GM23248 (cell line): Measurements from ENCODE around the gene ITK. TPM values are rescaled to one million over a fixed set of nuclear protein-coding genes. Genes with fewer than 3 reads are reported as not detected.

Source experiments
- DNase-seq: peaks from one replicate; pipeline ENCODE4 v3.0.0-alpha.2; 2015
- H2AFZ ChIP-seq: fragments of 200-600 bp; sonication (generic); 2 replicates; pipeline ENCODE4 v1.6.1; 2016; ENCODE audit warnings: antibody characterized with exemption
- H3F3A ChIP-seq: fragments of 200-600 bp; sonication (generic); 2 replicates; pipeline ENCODE4 v1.6.1; 2016; ENCODE audit warnings: mild to moderate bottlenecking, antibody characterized with exemption, mixed run types; ENCODE audit not compliant: insufficient read depth
- H3K27ac ChIP-seq: fragments of 200-600 bp; sonication (generic); 2 replicates; pipeline ENCODE4 v1.5.1; 2016; ENCODE audit warnings: mild to moderate bottlenecking
- H3K27me3 ChIP-seq: fragments of 200-600 bp; sonication (generic); replicated peaks from 2 replicates; pipeline ENCODE4 v1.6.1; 2016; ENCODE audit warnings: mild to moderate bottlenecking; ENCODE audit not compliant: insufficient read depth
- H3K36me3 ChIP-seq: fragments of 200-600 bp; sonication (generic); 2 replicates; pipeline ENCODE4 v1.6.1; 2016; ENCODE audit warnings: low read depth, mild to moderate bottlenecking
- H3K4me1 ChIP-seq: fragments of 200-600 bp; sonication (generic); 2 replicates; pipeline ENCODE4 v1.6.1; 2016; ENCODE audit warnings: mild to moderate bottlenecking; ENCODE audit not compliant: insufficient read depth
- H3K4me2 ChIP-seq: fragments of 200-600 bp; sonication (generic); one replicate; pipeline ENCODE4 v1.6.1; 2016; ENCODE audit warnings: mild to moderate bottlenecking; ENCODE audit not compliant: unreplicated experiment
- H3K4me3 ChIP-seq: fragments of 200-600 bp; sonication (generic); 2 replicates; pipeline ENCODE4 v1.5.1; 2016; ENCODE audit warnings: mild to moderate bottlenecking
- H3K79me2 ChIP-seq: fragments of 200-600 bp; sonication (generic); 2 replicates; pipeline ENCODE4 v1.6.1; 2016; ENCODE audit warnings: mild to moderate bottlenecking; ENCODE audit not compliant: insufficient read depth
- H3K9ac ChIP-seq: fragments of 200-600 bp; sonication (generic); 2 replicates; pipeline ENCODE4 v1.6.1; 2016; ENCODE audit warnings: mild to moderate bottlenecking
- H3K9me2 ChIP-seq: fragments of 200-600 bp; sonication (generic); 2 replicates; pipeline ENCODE4 v1.6.1; 2016; ENCODE audit warnings: mixed run types, mild to moderate bottlenecking, moderate library complexity; ENCODE audit not compliant: insufficient read depth
- H3K9me3 ChIP-seq: fragments of 200-600 bp; sonication (generic); one replicate; pipeline ENCODE4 v1.6.1; 2017; ENCODE audit warnings: low read depth
- H4K20me1 ChIP-seq: fragments of 200-600 bp; sonication (generic); 2 replicates; pipeline ENCODE4 v1.6.0; 2016; ENCODE audit not compliant: insufficient read depth
- EZH2 ChIP-seq: fragments of 200-600 bp; sonication (generic); IDR thresholded peaks from 2 replicates; pipeline ENCODE4 v1.6.1; 2018; ENCODE audit warnings: antibody characterized with exemption, mild to moderate bottlenecking; ENCODE audit not compliant: insufficient read depth, poor library complexity, severe bottlenecking
- EZH2phosphoT487 ChIP-seq: fragments of 200-600 bp; sonication (generic); IDR thresholded peaks from 2 replicates; pipeline ENCODE4 v1.6.1; 2018; ENCODE audit warnings: antibody characterized with exemption, moderate library complexity, mild to moderate bottlenecking, low read depth; ENCODE audit not compliant: insufficient read depth
- WGBS, 2 experiments: methylation state at CpG; one replicate each; pipeline ENCODE4 v1.1.6; 2015 to 2017; ENCODE audit warnings: low lambda C conversion rate in 2 of 2, low coverage in 1 of 2; ENCODE audit errors: missing lambda C conversion rate in 2 of 2; 5-methylcytosine and 5-hydroxymethylcytosine counted together
- in situ Hi-C: fragments of 300-500 bp; cut with MboI; formaldehyde crosslinking; loops from 2 replicates; pipeline ENCODE4 v1.15.0; 2020
- polyA plus RNA-seq: library from polyadenylated mRNA; unstranded; fragments of >200 nt; fragmentation: Nextera tagmentation; extraction: Ambion mirVana; gene quantifications from 2 replicates; pipeline ENCODE4 v1.2.1, GENCODE V29; 2016
- total RNA-seq: library from RNA; depleted of rRNA; stranded (reverse); fragments of >200 nt; shearing (Covaris generic); gene quantifications from 2 replicates; pipeline ENCODE4 v1.2.3, GENCODE V29; 2014

Gene ITK
- total and polyA plus RNA-seq, 2 experiments from 2014 or later = 0.11 TPM; not detected in 1

- in situ Hi-C loops = no loop called here
- peaks cover 6% of the 10 kb centered on the region; the same call in 1 of the 2 replicates for H3K4me1 ChIP-seq
- H3K36me3 ChIP-seq = peaks cover 11% of the 10 kb centered on the region; the same call in 1 of the 2 replicates
- peak; percentile 99 for DNase-seq
- H3K4me2 ChIP-seq = peak within 1 kb of the TSS; percentile 93
- peak within 1 kb of the TSS; percentile 96 for H3K9ac ChIP-seq
- peak within 1 kb of the TSS; percentile 96 for H2AFZ ChIP-seq
- H3F3A ChIP-seq = 0 out of 2 replicates have a peak, but pooled peaks cover 8% of the 10 kb centered on the region
- H4K20me1 ChIP-seq = no peaks in the 10 kb centered on the region
- no peak for TF ChIP-seq EZH2
- TF ChIP-seq EZH2phosphoT487 = no peak
- peak within 1 kb of the TSS; percentile 80 for H3K27ac ChIP-seq
- peaks cover 51% of the 10 kb centered on the region for H3K79me2 ChIP-seq
- H3K9me2 ChIP-seq = no peaks in the 10 kb centered on the region
- no peaks in the 10 kb centered on the region for H3K27me3 ChIP-seq
- H3K4me3 ChIP-seq = peak within 1 kb of the TSS; percentile 92
- WGBS, 2 experiments = 2% methylated on average over 46 to 48 of the region's 48 CpGs
- H3K9me3 ChIP-seq = no peaks in the 10 kb centered on the region
These were observed 38.1 kb upstream of the ITK start, which contains the start of gene MED7 for GRCh38 chr5:157142317-157143126. MED7 (minus strand) TSS chr5:157142865; CDS start chr5:157139431, 3,434 bp downstream.

- peak overlapping the region; percentile 80 for H3K27ac ChIP-seq
- TF ChIP-seq EZH2phosphoT487 = no peak
- TF ChIP-seq EZH2 = no peak
- H3K9me3 ChIP-seq = no peaks in the 10 kb centered on the region
- peak; percentile 75 for DNase-seq
- peak overlapping the region; percentile 79 for H3K4me2 ChIP-seq
- H4K20me1 ChIP-seq = no peaks in the 10 kb centered on the region
- H3K4me3 ChIP-seq = peak overlapping the region; percentile 92
- peaks cover 6% of the 10 kb centered on the region; the same call in 1 of the 2 replicates for H3K4me1 ChIP-seq
- H3K9ac ChIP-seq = peak overlapping the region; percentile 96
- no peaks in the 10 kb centered on the region for H3K27me3 ChIP-seq
- H3F3A ChIP-seq = 0 out of 2 replicates have a peak, but pooled peaks cover 1% of the 10 kb centered on the region
- H3K9me2 ChIP-seq = no peaks in the 10 kb centered on the region
- 1 to 4% methylated on average over 33 of the region's 33 CpGs for WGBS, 2 experiments
- in situ Hi-C loops = no loop called here
- peaks cover 43% of the 10 kb centered on the region for H3K79me2 ChIP-seq
- H2AFZ ChIP-seq = peak overlapping the region; percentile 96
- H3K36me3 ChIP-seq = peaks cover 5% of the 10 kb centered on the region; the same call in 1 of the 2 replicates
These were observed 37.3 kb upstream of the ITK start for GRCh38 chr5:157143127-157143971.

GRCh38 chr5:157148734-157149615 lies 31.7 kb upstream of the ITK start:
- TF ChIP-seq EZH2 (no peak), EZH2phosphoT487 (no peak)
- WGBS, 2 experiments = 59 to 60% methylated on average over 14 of the region's 14 CpGs
- DNase-seq = peak; percentile 71
- Histone ChIP-seq H3K9me2 (no peaks in the 10 kb centered on the region), H3K9ac (no peak overlapping the region), H2AFZ (no peak overlapping the region), H3K36me3 (no peaks in the 10 kb centered on the region), H3K27me3 (no peaks in the 10 kb centered on the region), H3F3A (no peaks in the 10 kb centered on the region), H3K4me2 (no peak overlapping the region), H3K4me1 (no peaks in the 10 kb centered on the region), H3K9me3 (no peaks in the 10 kb centered on the region), H4K20me1 (no peaks in the 10 kb centered on the region), H3K79me2 (no peaks in the 10 kb centered on the region), H3K4me3 (no peak overlapping the region), H3K27ac (no peak overlapping the region)
- in situ Hi-C loops = no loop called here
